HCT116 (cell line): ENCODE data around the gene KRT14. TPM values are rescaled to one million over a fixed set of nuclear protein-coding genes. Genes with fewer than 3 reads are reported as not detected.
"Not testable (repeated sequence)": the region's sequence is repeated elsewhere in the genome, so short reads cannot be mapped to it uniquely, and the experiment has no call there.

ENCODE experiments used
- ATAC-seq: fragments of 200-7000 bp; cut with Tn5 transposase; 2 replicates; pipeline ENCODE4 v1.9.1; 2020; ENCODE audit warnings: mild to moderate bottlenecking, moderate library complexity
- BruUV-seq: library from RNA; stranded (reverse); fragments of 400-500 nt; replicated peaks from 2 replicates; lab custom pipeline; 2021; lab: Mats Ljungman, UMichigan
- CTCF ChIA-PET: fragments of 300-600 bp; sonication (Branson Sonifier 250); formaldehyde crosslinking; loops from one replicate; lab custom pipeline; 2021; ENCODE audit warnings: antibody characterized with exemption; lab: Charles Lee
- POLR2A ChIA-PET: fragments of 300-600, 350-600 bp; sonication (Branson Sonifier 250); formaldehyde crosslinking; loops from one replicate; lab custom pipeline; 2021; ENCODE audit warnings: antibody characterized with exemption; lab: Charles Lee
- RAD21 ChIA-PET, 2 experiments: fragments of 300-600 bp; sonication (Branson Sonifier 250); formaldehyde crosslinking; loops; one replicate each; lab custom pipeline; 2023; ENCODE audit warnings: low total read pairs in 2 of 2; ENCODE audit not compliant: uncharacterized antibody in 2 of 2, unreplicated experiment in 2 of 2, low non-redundant PET in 1 of 2; lab: Charles Lee
- DNase-seq: peaks from one replicate; pipeline ENCODE4 v3.0.0-alpha.2; 2010; ENCODE audit warnings: low read depth, low spot score
- H2AFZ ChIP-seq: fragments of 200-600 bp; shearing (Covaris generic), sonication (generic); 2 replicates; pipeline ENCODE4 v1.6.1; 2017; ENCODE audit warnings: low read depth, mixed run types, mixed read lengths, antibody characterized with exemption, low read length; ENCODE audit not compliant: poor library complexity, severe bottlenecking
- H3K27ac ChIP-seq: 2 replicates; pipeline ENCODE4 v1.5.1; 2012; ENCODE audit warnings: low read depth, low read length
- H3K27me3 ChIP-seq: fragments of 200-600 bp; sonication (generic); 2 replicates; pipeline ENCODE4 v1.6.1; 2016; ENCODE audit warnings: mixed run types, low read length, mixed read lengths; ENCODE audit not compliant: insufficient read depth
- H3K36me3 ChIP-seq, 2 experiments: fragments of 200-500 bp in 1 of 2; fragments of 200-600 bp in 1 of 2; sonication (Bioruptor generic) in 1 of 2; sonication (generic) in 1 of 2; 2 replicates each; pipeline versions ENCODE4 v1.5.1 to v1.6.1; 2014 to 2016; ENCODE audit warnings: low read length in 2 of 2, inconsistent platforms in 1 of 2, mixed read lengths in 1 of 2, mixed run types in 1 of 2; ENCODE audit not compliant: insufficient read depth in 2 of 2, control insufficient read depth in 1 of 2
- H3K4me1 ChIP-seq, 2 experiments: fragments of 200-600 bp in 1 of 2; sonication (generic) in 1 of 2; 2 replicates each; pipeline versions ENCODE4 v1.5.1 to v1.6.1; 2012 to 2017; ENCODE audit warnings: low read length in 2 of 2, inconsistent platforms in 1 of 2, mild to moderate bottlenecking in 1 of 2, mixed read lengths in 1 of 2, mixed run types in 1 of 2, moderate library complexity in 1 of 2; ENCODE audit not compliant: insufficient read depth in 2 of 2, control insufficient read depth in 1 of 2
- H3K4me2 ChIP-seq: fragments of 200-600 bp; sonication (generic); 2 replicates; pipeline ENCODE4 v1.6.1; 2017; ENCODE audit warnings: mixed run types, low read length, mixed read lengths
- H3K4me3 ChIP-seq, 2 experiments: fragments of 200-600 bp in 1 of 2; sonication (generic) in 1 of 2; replicated peaks in 1 of 2; 2 replicates each; pipeline ENCODE4 v1.5.1; 2011 to 2016; ENCODE audit warnings: low read length in 2 of 2, control low read depth in 1 of 2, low read depth in 1 of 2, mild to moderate bottlenecking in 1 of 2, mixed read lengths in 1 of 2, mixed run types in 1 of 2
- H3K79me2 ChIP-seq: fragments of 200-600 bp; sonication (generic); 2 replicates; pipeline ENCODE4 v1.6.1; 2017; ENCODE audit warnings: mild to moderate bottlenecking, mixed run types, low read length, moderate library complexity, mixed read lengths; ENCODE audit not compliant: insufficient read depth
- H3K9ac ChIP-seq: fragments of 200-600 bp; sonication (generic); 2 replicates; pipeline ENCODE4 v1.6.1; 2016; ENCODE audit warnings: low read length, mixed read lengths
- H3K9me2 ChIP-seq: fragments of 200-600 bp; sonication (generic), shearing (Covaris generic); 2 replicates; pipeline ENCODE4 v1.6.1; 2017; ENCODE audit warnings: mixed run types, mild to moderate bottlenecking, moderate library complexity; ENCODE audit not compliant: insufficient read depth
- H3K9me3 ChIP-seq, 2 experiments: fragments of 200-500 bp in 1 of 2; fragments of 200-600 bp in 1 of 2; sonication (Bioruptor generic) in 1 of 2; sonication (generic) in 1 of 2; 2 replicates each; pipeline ENCODE4 v1.6.1; 2014 to 2017; ENCODE audit warnings: low read length in 2 of 2, mixed read lengths in 2 of 2, inconsistent platforms in 1 of 2, low read depth in 1 of 2, mild to moderate bottlenecking in 1 of 2, mixed run types in 1 of 2, moderate library complexity in 1 of 2; ENCODE audit not compliant: control insufficient read depth in 1 of 2, insufficient read depth in 1 of 2
- H4K20me1 ChIP-seq: fragments of 200-600 bp; sonication (generic), shearing (Covaris generic); 2 replicates; pipeline ENCODE4 v1.6.1; 2017; ENCODE audit warnings: mixed run types, mild to moderate bottlenecking, moderate library complexity; ENCODE audit not compliant: insufficient read depth
- CBX3 ChIP-seq: IDR thresholded peaks from 2 replicates; pipeline ENCODE4 v1.6.1; 2012; ENCODE audit warnings: low read depth
- CEBPB ChIP-seq: IDR thresholded peaks from 2 replicates; pipeline ENCODE4 v1.6.1; 2012; ENCODE audit warnings: low read depth
- ELF1 ChIP-seq: IDR thresholded peaks from 2 replicates; pipeline ENCODE4 v1.6.1; 2012; ENCODE audit warnings: low read depth, borderline replicate concordance
- EZH2phosphoT487 ChIP-seq: fragments of 200-600 bp; IDR thresholded peaks from 2 replicates; pipeline ENCODE4 v1.6.1; 2018; ENCODE audit warnings: antibody characterized with exemption, borderline replicate concordance
- FOSL1 ChIP-seq: IDR thresholded peaks from 2 replicates; pipeline ENCODE4 v1.6.1; 2012; ENCODE audit warnings: low read depth
- JUND ChIP-seq: IDR thresholded peaks from 2 replicates; pipeline ENCODE4 v1.6.1; 2012
- POLR2AphosphoS5 ChIP-seq: IDR thresholded peaks from 2 replicates; pipeline ENCODE4 v1.6.1; 2011; ENCODE audit warnings: mild to moderate bottlenecking, low read depth, low read length, moderate library complexity
- YY1 ChIP-seq: IDR thresholded peaks from 2 replicates; pipeline ENCODE4 v1.6.1; 2011; ENCODE audit warnings: low read length, low read depth, moderate library complexity, mild to moderate bottlenecking; ENCODE audit not compliant: insufficient replicate concordance; ENCODE audit errors: extremely low read depth
- intact Hi-C: fragments of 100-400 bp; cut with micrococcal nuclease; formaldehyde crosslinking; loops from 2 replicates; pipeline ENCODE4 v1.10.0; 2022
- total RNA-seq: library from RNA; stranded (reverse); gene quantifications from one replicate; pipeline ENCODE4 v1.2.1, GENCODE V29; 2021; ENCODE audit not compliant: unreplicated experiment
- TF ChIP-seq, protein P1 (sequence below): IDR thresholded peaks from 2 replicates; pipeline ENCODE4 v1.6.1; 2012; ENCODE audit warnings: low read depth
- TF ChIP-seq, protein P2 (sequence below): IDR thresholded peaks from 2 replicates; pipeline ENCODE4 v1.6.1; 2012

KRT14 gene
- total RNA-seq, 1 experiment from 2014 or later: not detected

GRCh38 chr17:41627316-41628072 is 40.8 kb upstream of the KRT14 start:
- intact Hi-C loops: no loop called here
- Histone ChIP-seq H3K4me2 (no peak overlapping the region), H3K9me3 (no peaks in the 10 kb centered on the region), H3K4me3 (no peak overlapping the region), H3K27ac (no peak overlapping the region), H3K4me1 (no peaks in the 10 kb centered on the region), H3K27me3 (no peaks in the 10 kb centered on the region), H3K9me2 (no peaks in the 10 kb centered on the region), H2AFZ (no peak overlapping the region), H4K20me1 (no peaks in the 10 kb centered on the region), H3K79me2 (no peaks in the 10 kb centered on the region), H3K36me3 (no peaks in the 10 kb centered on the region), H3K9ac (no peak overlapping the region)
- ATAC-seq (no peak), DNase-seq (no peak)
- CTCF ChIA-PET: no interaction called here
- BruUV-seq: no TSS peak
- POLR2A ChIA-PET: no interaction called here
- no peak for TF ChIP-seq JUND
- TF ChIP-seq ELF1: no peak
- TF ChIP-seq, protein P1, sequence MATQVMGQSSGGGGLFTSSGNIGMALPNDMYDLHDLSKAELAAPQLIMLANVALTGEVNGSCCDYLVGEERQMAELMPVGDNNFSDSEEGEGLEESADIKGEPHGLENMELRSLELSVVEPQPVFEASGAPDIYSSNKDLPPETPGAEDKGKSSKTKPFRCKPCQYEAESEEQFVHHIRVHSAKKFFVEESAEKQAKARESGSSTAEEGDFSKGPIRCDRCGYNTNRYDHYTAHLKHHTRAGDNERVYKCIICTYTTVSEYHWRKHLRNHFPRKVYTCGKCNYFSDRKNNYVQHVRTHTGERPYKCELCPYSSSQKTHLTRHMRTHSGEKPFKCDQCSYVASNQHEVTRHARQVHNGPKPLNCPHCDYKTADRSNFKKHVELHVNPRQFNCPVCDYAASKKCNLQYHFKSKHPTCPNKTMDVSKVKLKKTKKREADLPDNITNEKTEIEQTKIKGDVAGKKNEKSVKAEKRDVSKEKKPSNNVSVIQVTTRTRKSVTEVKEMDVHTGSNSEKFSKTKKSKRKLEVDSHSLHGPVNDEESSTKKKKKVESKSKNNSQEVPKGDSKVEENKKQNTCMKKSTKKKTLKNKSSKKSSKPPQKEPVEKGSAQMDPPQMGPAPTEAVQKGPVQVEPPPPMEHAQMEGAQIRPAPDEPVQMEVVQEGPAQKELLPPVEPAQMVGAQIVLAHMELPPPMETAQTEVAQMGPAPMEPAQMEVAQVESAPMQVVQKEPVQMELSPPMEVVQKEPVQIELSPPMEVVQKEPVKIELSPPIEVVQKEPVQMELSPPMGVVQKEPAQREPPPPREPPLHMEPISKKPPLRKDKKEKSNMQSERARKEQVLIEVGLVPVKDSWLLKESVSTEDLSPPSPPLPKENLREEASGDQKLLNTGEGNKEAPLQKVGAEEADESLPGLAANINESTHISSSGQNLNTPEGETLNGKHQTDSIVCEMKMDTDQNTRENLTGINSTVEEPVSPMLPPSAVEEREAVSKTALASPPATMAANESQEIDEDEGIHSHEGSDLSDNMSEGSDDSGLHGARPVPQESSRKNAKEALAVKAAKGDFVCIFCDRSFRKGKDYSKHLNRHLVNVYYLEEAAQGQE: no peak
- no peak for TF ChIP-seq CBX3
- TF ChIP-seq POLR2AphosphoS5: no peak
- TF ChIP-seq CEBPB: no peak
- TF ChIP-seq EZH2phosphoT487: no peak
- no peak for TF ChIP-seq YY1
- no peak for TF ChIP-seq FOSL1
- TF ChIP-seq, protein P2, sequence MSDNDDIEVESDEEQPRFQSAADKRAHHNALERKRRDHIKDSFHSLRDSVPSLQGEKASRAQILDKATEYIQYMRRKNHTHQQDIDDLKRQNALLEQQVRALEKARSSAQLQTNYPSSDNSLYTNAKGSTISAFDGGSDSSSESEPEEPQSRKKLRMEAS: no peak
- RAD21 ChIA-PET: no interaction called here

- H3K4me3 ChIP-seq, H3K4me1 ChIP-seq, BruUV-seq, ATAC-seq, H3K9ac ChIP-seq, H2AFZ ChIP-seq, CTCF ChIA-PET, H4K20me1 ChIP-seq, H3K79me2 ChIP-seq, intact Hi-C loops, H3K27ac ChIP-seq, H3K4me2 ChIP-seq, H3K27me3 ChIP-seq, H3K9me3 ChIP-seq, H3K9me2 ChIP-seq, RAD21 ChIA-PET, H3K36me3 ChIP-seq, DNase-seq, POLR2A ChIA-PET: not testable (repeated sequence)
These were observed 40.2 kb upstream of the KRT14 start for GRCh38 chr17:41626914-41627295.
